Fibroblast of lung (primary cell): ENCODE measurements around the gene CACFD1. TPM values are rescaled to one million over a fixed set of nuclear protein-coding genes. Genes with fewer than 3 reads are reported as not detected.

ENCODE experiments used
- DNase-seq, 2 donors: peaks; one replicate each; pipeline versions ENCODE4 v3.0.0 to v3.0.0-alpha.2; 2010; ENCODE audit warnings: low read depth in 2 of 2
- H2AFZ ChIP-seq: 2 replicates; pipeline ENCODE4 v1.5.1; 2012; ENCODE audit warnings: low read length, control low read depth, inconsistent platforms
- H3K27ac ChIP-seq: 2 replicates; pipeline ENCODE4 v1.5.1; 2011; ENCODE audit warnings: low read length, control low read depth; ENCODE audit not compliant: insufficient read depth
- H3K27me3 ChIP-seq: 2 replicates; pipeline ENCODE4 v1.5.1; 2011; ENCODE audit warnings: mild to moderate bottlenecking, low read length; ENCODE audit not compliant: control insufficient read depth, insufficient read depth
- H3K36me3 ChIP-seq: 2 replicates; pipeline ENCODE4 v1.5.1; 2011; ENCODE audit warnings: low read length; ENCODE audit not compliant: control insufficient read depth, insufficient read depth
- H3K4me1 ChIP-seq: 2 replicates; pipeline ENCODE4 v1.5.1; 2011; ENCODE audit warnings: low read length; ENCODE audit not compliant: control insufficient read depth, insufficient read depth; ENCODE audit errors: extremely low read depth
- H3K4me2 ChIP-seq: 2 replicates; pipeline ENCODE4 v1.5.1; 2011; ENCODE audit warnings: low read length, control low read depth; ENCODE audit not compliant: insufficient read depth; ENCODE audit errors: extremely low read depth
- H3K4me3 ChIP-seq, 4 experiments: fragments of 200-600 bp in 1 of 4; sonication (generic) in 1 of 4; replicated peaks in 1 of 4; 2 replicates each; pipeline ENCODE4 v1.5.1; 2011 to 2016; ENCODE audit warnings: low read length in 4 of 4, low read depth in 3 of 4, mild to moderate bottlenecking in 3 of 4, control low read depth in 2 of 4, inconsistent platforms in 1 of 4, mixed read lengths in 1 of 4; ENCODE audit not compliant: insufficient read depth in 1 of 4; ENCODE audit errors: control extremely low read depth in 1 of 4
- H3K79me2 ChIP-seq: 2 replicates; pipeline ENCODE4 v1.5.1; 2012; ENCODE audit warnings: mild to moderate bottlenecking, low read length, inconsistent platforms; ENCODE audit not compliant: control insufficient read depth, insufficient read depth
- H3K9ac ChIP-seq: 2 replicates; pipeline ENCODE4 v1.5.1; 2011; ENCODE audit warnings: mild to moderate bottlenecking, low read length, control low read depth; ENCODE audit not compliant: insufficient read depth
- H3K9me3 ChIP-seq: 2 replicates; pipeline ENCODE4 v1.5.1; 2012; ENCODE audit warnings: low read depth, low read length; ENCODE audit not compliant: control insufficient read depth, insufficient read depth
- H4K20me1 ChIP-seq: 2 replicates; pipeline ENCODE4 v1.5.1; 2011; ENCODE audit warnings: low read length; ENCODE audit not compliant: control insufficient read depth, insufficient read depth; ENCODE audit errors: extremely low read depth
- CTCF ChIP-seq, 2 donors: IDR thresholded peaks in 1 of 2; conservative IDR thresholded peaks in 1 of 2; 1 replicate in 1 of 2; 2 replicates in 1 of 2; pipeline ENCODE4 v1.5.1; 2011 to 2012; ENCODE audit warnings: low read length in 2 of 2, control low read depth in 1 of 2, inconsistent platforms in 1 of 2, low read depth in 1 of 2, mild to moderate bottlenecking in 1 of 2
- EZH2 ChIP-seq: IDR thresholded peaks from 2 replicates; pipeline ENCODE4 v1.5.1; 2012; ENCODE audit warnings: low read length, control low read depth, mild to moderate bottlenecking; ENCODE audit errors: missing control alignments
- polyA plus RNA-seq, 2 donors: library from polyadenylated mRNA; depleted of rRNA in 1 of 2; stranded (reverse) in 1 of 2; unstranded in 1 of 2; fragments of >200 nt; gene quantifications; 2 replicates each; pipeline ENCODE4 v1.2.1, GENCODE V29; 2011 to 2012; ENCODE audit warnings: missing spikeins in 1 of 2
- total RNA-seq: library from RNA; depleted of rRNA; stranded (reverse); fragments of >200 nt; gene quantifications from 2 replicates; pipeline ENCODE4 v1.2.1, GENCODE V29; 2014

The CACFD1 gene
- total and polyA plus RNA-seq, 2 donors (not counting 1 experiment from before 2014, with no cell fraction given), result 4.7 to 9.1 TPM

DNA sequence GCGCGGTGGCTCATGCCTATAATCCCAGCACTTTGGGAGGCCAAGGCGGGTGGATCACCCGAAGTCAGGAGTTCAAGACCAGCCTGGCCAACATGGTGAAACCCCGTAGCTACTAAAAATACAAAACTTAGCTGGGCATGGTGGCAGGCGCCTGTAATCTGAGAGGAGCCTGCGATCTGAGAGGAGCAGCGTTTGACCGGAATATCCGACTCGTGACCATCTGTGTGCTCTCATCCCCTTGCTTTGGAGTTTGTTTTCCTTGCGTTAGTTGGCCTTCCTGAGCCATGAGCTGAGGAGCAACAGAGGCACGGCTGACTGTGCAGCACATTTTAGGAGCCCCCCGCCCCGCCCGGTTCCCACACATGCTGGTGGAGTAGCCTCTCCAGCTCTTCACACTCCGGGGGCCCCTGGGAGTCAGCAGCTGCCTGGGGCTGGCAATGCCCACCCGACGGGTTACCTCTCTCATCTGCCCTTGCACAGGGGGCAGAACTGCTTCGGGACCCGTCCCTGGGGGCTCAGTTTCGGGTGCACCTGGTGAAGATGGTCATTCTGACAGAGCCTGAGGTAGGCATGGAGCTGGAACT lies 34.6 kb upstream of the CACFD1 start:
- no peak for TF ChIP-seq CTCF (conservative IDR thresholded peaks at IDR 0.05 in 1 of 2, IDR thresholded peaks at IDR 0.05 in 1 of 2; ENCODE audit: low read depth in 1 of 2, low read length in 2 of 2)
- TF ChIP-seq EZH2, result no peak
- Histone ChIP-seq H2AFZ (no peak overlapping the region), H3K27me3 (peaks cover 5% of the 10 kb centered on the region), H3K9ac (no peak overlapping the region), H3K9me3 (no peaks in the 10 kb centered on the region), H3K36me3 (no peaks in the 10 kb centered on the region), H3K4me2 (no peak overlapping the region), H3K79me2 (no peaks in the 10 kb centered on the region), H3K27ac (no peak overlapping the region), H3K4me3 (no peak overlapping the region), H3K4me1 (no peaks in the 10 kb centered on the region), H4K20me1 (no peaks in the 10 kb centered on the region)
- no peak for DNase-seq

DNA sequence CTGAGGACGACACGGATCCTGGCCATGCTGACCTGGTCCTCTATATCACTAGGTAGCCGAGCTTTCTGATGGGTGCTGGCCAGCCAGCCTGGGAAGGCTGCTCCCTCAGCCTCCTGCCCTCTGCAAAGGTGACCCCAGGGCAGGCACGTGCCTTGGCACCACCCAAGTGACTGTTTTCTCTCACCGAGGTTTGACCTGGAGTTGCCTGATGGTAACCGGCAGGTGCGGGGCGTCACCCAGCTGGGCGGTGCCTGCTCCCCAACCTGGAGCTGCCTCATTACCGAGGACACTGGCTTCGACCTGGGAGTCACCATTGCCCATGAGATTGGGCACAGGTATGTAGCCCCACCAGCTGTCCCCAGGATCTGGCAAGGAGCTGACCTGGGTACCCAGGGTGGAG lies 33.8 kb upstream of the CACFD1 start:
- H3K79me2 ChIP-seq, result no peaks in the 10 kb centered on the region
- H3K9me3 ChIP-seq, result no peaks in the 10 kb centered on the region
- no peak overlapping the region for H3K4me3 ChIP-seq
- no peaks in the 10 kb centered on the region for H3K36me3 ChIP-seq
- no peak overlapping the region for H3K27ac ChIP-seq
- H3K9ac ChIP-seq, result no peak overlapping the region
- no peak overlapping the region for H2AFZ ChIP-seq
- TF ChIP-seq CTCF (conservative IDR thresholded peaks at IDR 0.05 in 1 of 2, IDR thresholded peaks at IDR 0.05 in 1 of 2; ENCODE audit: low read depth in 1 of 2, low read length in 2 of 2) (no peak), EZH2 (no peak)
- DNase-seq, result no peak
- peaks cover 5% of the 10 kb centered on the region for H3K27me3 ChIP-seq
- no peaks in the 10 kb centered on the region for H3K4me1 ChIP-seq
- no peak overlapping the region for H3K4me2 ChIP-seq
- H4K20me1 ChIP-seq, result no peaks in the 10 kb centered on the region

DNA sequence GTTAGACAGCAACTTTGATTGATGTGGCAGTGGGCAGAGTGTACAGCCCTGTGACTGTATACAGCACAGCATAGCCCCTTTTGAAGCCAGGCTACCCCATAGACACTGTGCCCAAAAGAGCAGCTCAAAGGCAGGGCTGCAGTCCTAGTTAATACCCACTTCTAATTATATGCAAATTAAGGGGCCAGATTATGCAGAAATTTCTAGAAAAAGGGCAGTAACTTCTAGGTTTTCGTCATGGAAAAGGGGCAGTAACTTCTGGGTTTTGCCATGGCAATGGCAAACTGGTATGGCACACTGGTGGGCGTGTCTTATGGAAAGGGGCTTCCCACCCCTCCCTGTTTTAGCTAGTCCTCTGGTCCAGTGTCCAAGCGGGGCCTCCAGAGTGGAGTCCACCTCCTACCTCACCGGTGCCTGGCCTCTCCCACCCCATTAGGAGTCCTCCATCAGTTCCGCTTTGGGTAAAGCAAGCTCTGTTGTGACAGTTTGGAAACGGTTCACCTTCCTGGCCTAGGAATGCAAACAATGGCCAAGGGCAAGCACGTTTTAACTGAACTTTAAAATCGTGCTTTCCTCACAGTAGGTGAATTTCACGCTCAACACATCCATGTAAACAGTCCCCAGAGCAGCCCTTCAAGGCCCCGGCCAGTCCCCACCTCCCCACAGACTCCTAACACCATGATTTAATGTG lies 32.0 kb upstream of the CACFD1 start:
- no peak overlapping the region for H3K4me2 ChIP-seq

More for the DNA sequence above, 32.0 kb upstream of the CACFD1 start:
- no peak for DNase-seq
- Histone ChIP-seq H3K27ac (no peak overlapping the region), H3K36me3 (no peaks in the 10 kb centered on the region), H3K4me1 (no peaks in the 10 kb centered on the region), H2AFZ (no peak overlapping the region), H3K4me3 (no peak overlapping the region), H3K79me2 (no peaks in the 10 kb centered on the region), H4K20me1 (no peaks in the 10 kb centered on the region), H3K9ac (no peak overlapping the region), H3K27me3 (peaks cover 5% of the 10 kb centered on the region), H3K9me3 (no peaks in the 10 kb centered on the region)
- TF ChIP-seq EZH2, result peak; percentile 49
- no peak for TF ChIP-seq CTCF (conservative IDR thresholded peaks at IDR 0.05 in 1 of 2, IDR thresholded peaks at IDR 0.05 in 1 of 2; ENCODE audit: low read depth in 1 of 2, low read length in 2 of 2)
